Prostate gland (tissue), 2 donors: ENCODE measurements around the gene IL17RC. TPM values are rescaled to one million over a fixed set of nuclear protein-coding genes. Genes with fewer than 3 reads are reported as not detected.

ENCODE experiments used
- DNase-seq: peaks from one replicate; pipeline ENCODE4 v3.0.0-alpha.2; 2019; ENCODE audit warnings: low spot score
- H3K27ac ChIP-seq, 2 donors: fragments of 200-600 bp; sonication (generic); 2 replicates each; pipeline ENCODE4 v1.5.1; 2017 to 2019
- H3K27me3 ChIP-seq: fragments of 200-600 bp; sonication (generic); replicated peaks from 2 replicates; pipeline ENCODE4 v1.5.1; 2019; ENCODE audit not compliant: insufficient read depth
- H3K36me3 ChIP-seq, 2 donors: fragments of 200-600 bp; sonication (generic); 1 replicate in 1 of 2; 2 replicates in 1 of 2; pipeline versions ENCODE4 v1.5.1 to v1.8.1; 2017 to 2019
- H3K4me1 ChIP-seq: fragments of 200-600 bp; sonication (generic); replicated peaks from 2 replicates; pipeline ENCODE4 v1.5.1; 2019
- H3K4me3 ChIP-seq, 2 donors: fragments of 200-600 bp; sonication (generic); 2 replicates each; pipeline ENCODE4 v1.5.1; 2017 to 2019
- H3K9me3 ChIP-seq: fragments of 200-600 bp; sonication (generic); 2 replicates; pipeline ENCODE4 v1.5.1; 2017
- POLR2A ChIP-seq: fragments of 450-650 bp; IDR thresholded peaks from one replicate; pipeline ENCODE4 v1.6.1; 2016; ENCODE audit warnings: antibody characterized with exemption, mild to moderate bottlenecking
- POLR2AphosphoS5 ChIP-seq: sonication (generic); formaldehyde crosslinking; IDR thresholded peaks from one replicate; pipeline ENCODE4 v1.6.1; 2017; ENCODE audit warnings: antibody characterized with exemption
- WGBS: methylation state at CpG from one replicate; pipeline ENCODE4 v1.1.5; 2018; 5-methylcytosine and 5-hydroxymethylcytosine counted together
- intact Hi-C: fragments of 100-400 bp; cut with DNase I; formaldehyde crosslinking; loops from one replicate; pipeline ENCODE4 v1.14.2; 2022
- total RNA-seq, 2 donors: library from RNA; depleted of rRNA; stranded (reverse); fragments of >200 nt; gene quantifications; one replicate each; pipeline ENCODE4 v1.1.0, GENCODE V29; 2016
- TF ChIP-seq, protein P1 (sequence below), 4 experiments: fragments of 200-600 bp in 2 of 4; fragments of 450-650 bp in 2 of 4; sonication (generic) in 2 of 4; IDR thresholded peaks; 1 replicate in 3 of 4; 2 replicates in 1 of 4; pipeline ENCODE4 v1.5.1; 2016 to 2019; ENCODE audit warnings: antibody characterized with exemption in 4 of 4, mild to moderate bottlenecking in 2 of 4, moderate library complexity in 2 of 4

IL17RC gene
- total RNA-seq, 2 donors from 2014 or later, result 80.7 to 152 TPM

GRCh38 chr3:9947025-9947995 lies 30.4 kb downstream of the IL17RC start:
- WGBS, result 30% methylated on average over 59 of the region's 86 CpGs
- DNase-seq, result peak; percentile 74
- Histone ChIP-seq H3K4me3 (peak overlapping the region; percentile 31 to 44), H3K4me1 (no peaks in the 10 kb centered on the region), H3K27ac (peak overlapping the region; percentile 77 to 81), H3K36me3 (no peaks in the 10 kb centered on the region), H3K27me3 (no peaks in the 10 kb centered on the region), H3K9me3 (no peaks in the 10 kb centered on the region)
- TF ChIP-seq, protein P1, sequence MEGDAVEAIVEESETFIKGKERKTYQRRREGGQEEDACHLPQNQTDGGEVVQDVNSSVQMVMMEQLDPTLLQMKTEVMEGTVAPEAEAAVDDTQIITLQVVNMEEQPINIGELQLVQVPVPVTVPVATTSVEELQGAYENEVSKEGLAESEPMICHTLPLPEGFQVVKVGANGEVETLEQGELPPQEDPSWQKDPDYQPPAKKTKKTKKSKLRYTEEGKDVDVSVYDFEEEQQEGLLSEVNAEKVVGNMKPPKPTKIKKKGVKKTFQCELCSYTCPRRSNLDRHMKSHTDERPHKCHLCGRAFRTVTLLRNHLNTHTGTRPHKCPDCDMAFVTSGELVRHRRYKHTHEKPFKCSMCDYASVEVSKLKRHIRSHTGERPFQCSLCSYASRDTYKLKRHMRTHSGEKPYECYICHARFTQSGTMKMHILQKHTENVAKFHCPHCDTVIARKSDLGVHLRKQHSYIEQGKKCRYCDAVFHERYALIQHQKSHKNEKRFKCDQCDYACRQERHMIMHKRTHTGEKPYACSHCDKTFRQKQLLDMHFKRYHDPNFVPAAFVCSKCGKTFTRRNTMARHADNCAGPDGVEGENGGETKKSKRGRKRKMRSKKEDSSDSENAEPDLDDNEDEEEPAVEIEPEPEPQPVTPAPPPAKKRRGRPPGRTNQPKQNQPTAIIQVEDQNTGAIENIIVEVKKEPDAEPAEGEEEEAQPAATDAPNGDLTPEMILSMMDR (IDR thresholded peaks at IDR 0.05), result peak in 3 of 4 experiments; percentile 56 to 90 (median 67)
- TF ChIP-seq POLR2AphosphoS5 (peak; percentile 55), POLR2A (peak; percentile 27)
- intact Hi-C loops, result loop anchor here (2.0 to 10.0 kb wide), 3 partner anchors 167 to 277 kb away; partner anchors contain the start of gene BRK1

GRCh38 chr3:9948586-9948985 lies 31.7 kb downstream of the IL17RC start:
- Histone ChIP-seq H3K4me1 (no peaks in the 10 kb centered on the region), H3K27me3 (no peaks in the 10 kb centered on the region), H3K36me3 (no peaks in the 10 kb centered on the region), H3K27ac (no peak overlapping the region), H3K9me3 (no peaks in the 10 kb centered on the region), H3K4me3 (no peak overlapping the region)
- intact Hi-C loops, result loop anchor here (10.0 kb wide), 2 partner anchors 166 to 276 kb away; partner anchors contain the start of gene BRK1
- TF ChIP-seq, protein P1 (IDR thresholded peaks at IDR 0.05), result no peak
- no peak for TF ChIP-seq POLR2AphosphoS5
- no peak for TF ChIP-seq POLR2A
- WGBS, result 97% methylated on average over 3 of the region's 3 CpGs
- no peak for DNase-seq

DNA sequence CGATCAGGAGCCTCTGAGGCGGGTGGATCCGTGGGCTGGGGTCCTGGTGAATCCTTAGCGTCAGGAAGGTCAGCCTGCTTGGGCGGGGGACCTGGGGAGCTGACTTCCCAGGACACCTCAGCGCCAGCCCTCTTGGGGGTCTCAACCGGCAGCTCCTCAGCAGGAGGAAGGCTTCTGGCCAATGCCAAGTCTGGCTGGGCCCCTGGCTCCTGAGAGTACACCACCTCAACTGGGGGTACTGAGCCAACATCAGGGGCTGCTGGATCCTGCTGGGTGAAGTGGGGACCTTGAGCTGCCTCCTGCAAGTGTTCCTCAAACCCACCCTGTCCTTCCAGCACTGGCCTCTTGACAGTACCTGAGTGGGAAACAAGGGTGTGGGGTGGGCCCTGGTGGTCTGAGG lies 32.2 kb downstream of the IL17RC start:
- Histone ChIP-seq H3K4me1 (no peaks in the 10 kb centered on the region), H3K36me3 (no peaks in the 10 kb centered on the region), H3K27me3 (no peaks in the 10 kb centered on the region), H3K9me3 (no peaks in the 10 kb centered on the region), H3K4me3 (no peak overlapping the region), H3K27ac (no peak overlapping the region)
- intact Hi-C loops, result loop anchor here (10.0 kb wide), 2 partner anchors 166 to 276 kb away; partner anchors contain the start of gene BRK1
- 93% methylated on average over 7 of the region's 7 CpGs for WGBS
- no peak for DNase-seq
- no peak for TF ChIP-seq POLR2AphosphoS5
- TF ChIP-seq POLR2A, result no peak
- TF ChIP-seq, protein P1 (IDR thresholded peaks at IDR 0.05), result no peak

GRCh38 chr3:9949626-9950025 lies 32.7 kb downstream of the IL17RC start:
- Histone ChIP-seq H3K9me3 (no peaks in the 10 kb centered on the region), H3K27me3 (no peaks in the 10 kb centered on the region), H3K36me3 (no peaks in the 10 kb centered on the region), H3K4me3 (no peak overlapping the region), H3K27ac (no peak overlapping the region), H3K4me1 (no peaks in the 10 kb centered on the region)
- TF ChIP-seq, protein P1 (IDR thresholded peaks at IDR 0.05), result no peak
- TF ChIP-seq POLR2AphosphoS5 (no peak), POLR2A (no peak)
- intact Hi-C loops, result loop anchor here (10.0 kb wide), 2 partner anchors 165 to 275 kb away; partner anchors contain the start of gene BRK1
- DNase-seq, result no peak
- 72% methylated on average over 8 of the region's 9 CpGs for WGBS
